Hepatic stellate cell (primary cell): ENCODE results near the gene TMEM266.

Source experiments
- DNase-seq: peaks from one replicate; pipeline ENCODE4 v3.0.0; 2011; ENCODE audit warnings: low spot score

TMEM266 gene

GRCh38 chr15:76134537-76134936 is 74.8 kb downstream of the TMEM266 start:
- no peak for DNase-seq

- no peak for DNase-seq
Measured at GRCh38 chr15:76135516-76135915, 75.7 kb downstream of the TMEM266 start.

DNA sequence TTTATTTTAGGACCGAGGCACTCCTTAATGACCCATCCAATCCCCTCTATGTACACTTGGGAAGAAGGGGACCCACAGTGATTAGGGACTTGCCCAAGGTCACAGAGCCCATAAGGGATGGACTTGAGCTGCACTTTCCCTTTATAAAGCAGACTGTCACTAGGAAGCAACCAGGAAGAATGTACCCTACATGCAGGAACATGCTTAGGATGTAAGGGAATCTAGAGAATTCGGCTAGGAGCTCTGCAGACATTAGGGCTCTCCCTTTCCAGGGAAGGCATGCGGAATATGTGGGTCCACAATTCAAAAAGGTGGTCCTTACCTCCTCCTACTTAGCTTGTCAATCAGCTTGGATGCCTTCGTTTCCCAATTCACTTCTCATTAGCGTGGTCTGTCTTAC is 78.7 kb downstream of the TMEM266 start:
- no peak for DNase-seq

DNA sequence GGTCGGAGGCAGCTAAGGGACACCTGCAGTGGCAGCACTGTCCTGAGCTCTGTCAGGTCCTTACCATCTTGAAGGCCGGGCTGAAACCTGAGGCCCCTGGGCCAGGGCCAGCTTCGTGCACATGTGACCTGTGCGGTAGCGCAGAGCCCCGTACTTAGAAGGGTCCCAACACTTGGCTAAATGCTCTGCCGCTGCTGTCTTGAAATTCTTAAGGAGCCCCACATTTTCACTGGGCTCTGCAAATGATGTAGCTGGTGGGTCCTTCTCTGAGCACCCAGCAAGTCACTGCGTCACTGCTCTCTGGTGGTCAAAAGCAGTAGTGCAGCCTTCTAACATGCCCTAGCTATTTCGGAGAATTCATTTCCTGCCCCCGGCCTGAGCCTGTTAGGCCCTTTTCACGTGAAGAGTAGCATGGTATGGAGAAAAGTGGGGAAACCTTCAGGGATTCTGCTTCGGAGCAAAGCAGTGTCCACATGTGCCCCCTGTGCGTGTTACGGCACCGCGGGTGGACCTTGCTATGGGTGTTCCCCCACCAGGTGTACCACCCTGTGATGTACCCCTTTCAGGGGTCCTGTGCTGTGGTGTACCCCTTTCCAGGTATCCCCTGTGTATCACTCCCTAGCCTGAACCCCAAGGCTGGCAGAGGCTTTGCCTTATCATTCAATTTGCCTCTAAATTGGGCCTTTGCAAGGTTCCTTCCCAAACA is 79.7 kb downstream of the TMEM266 start:
- DNase-seq, result peak; percentile 80

DNA sequence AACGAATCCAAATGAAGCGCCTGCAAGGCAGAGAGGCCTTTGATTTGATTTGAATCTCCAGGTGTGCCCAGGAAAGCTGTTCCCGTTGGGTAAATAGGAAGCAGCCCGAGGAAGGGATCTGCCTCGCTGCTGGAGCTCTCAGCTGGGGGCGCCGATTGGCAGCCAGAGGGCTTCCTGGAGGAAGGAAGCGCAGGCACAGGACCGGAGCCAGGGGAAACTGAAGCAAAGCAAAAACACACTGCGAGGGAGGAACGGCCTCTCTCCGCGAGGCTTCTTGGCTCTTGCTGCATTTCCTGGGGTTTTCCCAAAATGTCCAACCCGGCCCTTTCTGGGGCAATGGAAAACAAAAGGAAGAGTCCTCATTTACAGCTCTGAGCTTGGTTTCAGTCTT is 80.3 kb downstream of the TMEM266 start:
- DNase-seq, result no peak

- DNase-seq, result no peak
Measured at GRCh38 chr15:76146812-76147211, 87.0 kb downstream of the TMEM266 start.

DNA sequence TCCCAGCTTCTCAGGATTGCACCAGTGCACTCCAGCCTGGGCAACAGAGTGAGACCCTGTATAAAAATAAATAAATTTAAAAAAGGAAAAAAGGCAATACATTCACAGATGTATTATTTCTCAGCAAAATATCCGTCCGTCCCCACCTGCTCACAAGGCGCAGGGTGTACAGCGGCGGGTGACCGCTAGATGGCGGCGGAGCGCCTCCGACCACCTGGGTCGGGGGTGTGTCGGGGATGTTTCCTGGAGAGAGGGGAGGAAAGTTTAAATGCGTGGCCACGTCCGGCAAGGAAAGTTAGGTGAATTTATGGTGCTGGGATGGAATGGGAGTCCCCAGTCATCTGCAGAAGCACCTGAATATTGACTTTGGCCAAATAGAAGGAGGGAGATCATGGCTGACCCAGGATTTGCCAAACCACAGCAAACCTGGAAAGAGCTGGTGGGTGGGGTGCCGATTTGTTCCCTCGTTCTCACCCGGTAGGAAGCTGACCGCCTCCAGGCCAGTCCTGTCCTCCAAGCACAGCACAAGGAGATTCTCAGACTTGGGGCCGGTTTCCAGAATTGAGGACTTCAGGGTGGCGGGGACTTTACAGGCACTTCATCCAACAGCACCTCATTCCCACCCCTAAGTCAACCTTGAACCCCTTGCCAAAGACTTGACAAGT is 88.3 kb downstream of the TMEM266 start:
- DNase-seq, result peak; percentile 76

GRCh38 chr15:76149291-76149915 is 89.6 kb downstream of the TMEM266 start:
- peak; percentile 47 for DNase-seq

DNA sequence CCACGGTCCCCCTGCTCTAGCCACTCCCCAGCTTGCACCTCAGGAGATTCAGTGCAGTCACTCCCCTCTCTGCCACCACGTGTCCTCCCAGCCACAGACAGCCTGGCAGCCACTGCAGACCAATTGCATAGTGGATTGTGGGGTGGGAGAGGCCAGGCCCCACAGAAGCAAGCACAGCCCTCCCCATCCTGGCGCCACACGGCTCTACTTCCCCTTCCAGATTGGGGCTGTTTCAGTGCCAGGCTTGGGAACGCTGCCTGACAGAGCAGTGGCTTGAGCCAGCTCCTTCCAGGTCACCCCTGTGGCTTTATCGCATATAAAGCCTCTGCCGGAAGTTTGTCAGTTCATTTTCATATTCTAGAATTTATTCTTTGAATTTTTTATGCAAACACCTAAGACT is 90.7 kb downstream of the TMEM266 start:
- DNase-seq, result no peak

DNA sequence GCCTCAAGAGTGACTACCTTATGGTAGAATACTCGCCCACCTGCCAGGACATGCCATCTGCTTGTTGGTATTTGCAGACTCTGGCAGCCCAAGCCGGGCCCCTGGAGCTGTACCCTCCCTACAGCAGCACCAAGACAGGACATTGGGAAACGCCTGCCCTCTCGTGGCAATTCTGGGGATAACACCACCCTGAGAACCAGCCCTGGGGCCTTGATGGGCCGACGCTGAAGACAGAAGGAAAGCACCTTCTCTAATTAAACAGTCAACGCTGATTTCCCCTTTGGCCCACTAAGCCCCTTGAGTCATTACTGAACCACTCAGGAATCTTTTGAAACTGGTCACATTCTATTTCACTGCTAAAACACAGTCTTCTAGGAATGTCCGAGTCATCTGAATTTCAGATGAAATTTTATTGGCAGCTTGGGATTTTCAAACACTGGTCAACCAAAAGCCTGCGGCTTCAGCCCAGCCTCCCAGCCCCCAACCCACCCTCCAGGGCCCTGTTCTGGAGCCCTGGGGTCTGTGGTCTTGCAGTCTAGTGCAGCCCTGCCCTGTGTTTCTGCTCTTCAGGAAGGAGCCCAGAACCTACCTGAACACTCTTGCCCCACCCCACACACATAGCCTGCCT is 91.3 kb downstream of the TMEM266 start:
- peak; percentile 85 for DNase-seq

DNA sequence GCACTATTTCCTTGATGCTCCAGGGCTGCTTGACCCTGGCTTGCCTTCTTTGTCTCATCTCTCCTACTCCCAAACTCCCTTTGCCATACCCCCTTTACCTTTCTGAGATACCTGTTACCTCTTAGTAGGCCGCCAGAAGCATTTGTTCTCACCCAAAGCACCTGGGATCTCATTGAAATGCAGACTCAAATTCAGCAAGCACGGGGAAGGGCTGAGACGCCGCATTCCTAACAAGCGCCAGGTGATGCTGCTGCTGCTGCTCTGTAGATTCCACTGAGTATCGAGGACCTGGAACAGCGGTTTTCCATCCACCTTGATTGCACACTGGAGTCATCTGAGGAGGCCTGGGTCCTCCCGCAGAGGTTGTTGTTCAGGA is 91.8 kb downstream of the TMEM266 start:
- DNase-seq, result no peak

DNA sequence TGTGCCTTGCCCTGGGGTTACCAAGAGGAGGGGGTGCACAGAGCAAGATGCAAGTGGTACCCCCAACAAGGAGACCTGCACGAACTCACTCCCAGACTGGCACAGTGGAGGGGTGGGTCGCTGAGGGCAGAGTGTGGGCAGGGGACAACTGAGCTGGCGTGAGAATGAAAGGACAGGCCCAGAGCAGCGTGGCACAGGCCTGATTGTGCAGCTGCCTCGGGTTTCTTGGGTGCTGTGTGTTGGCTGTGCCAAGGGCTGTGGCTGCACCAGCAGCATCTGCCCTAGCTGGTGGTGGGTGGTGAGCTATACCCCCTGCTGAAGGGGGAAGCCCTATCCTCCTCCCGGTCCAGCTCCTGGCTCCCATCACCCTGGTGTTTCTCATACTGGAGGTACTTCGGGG is 92.4 kb downstream of the TMEM266 start:
- DNase-seq, result no peak

DNA sequence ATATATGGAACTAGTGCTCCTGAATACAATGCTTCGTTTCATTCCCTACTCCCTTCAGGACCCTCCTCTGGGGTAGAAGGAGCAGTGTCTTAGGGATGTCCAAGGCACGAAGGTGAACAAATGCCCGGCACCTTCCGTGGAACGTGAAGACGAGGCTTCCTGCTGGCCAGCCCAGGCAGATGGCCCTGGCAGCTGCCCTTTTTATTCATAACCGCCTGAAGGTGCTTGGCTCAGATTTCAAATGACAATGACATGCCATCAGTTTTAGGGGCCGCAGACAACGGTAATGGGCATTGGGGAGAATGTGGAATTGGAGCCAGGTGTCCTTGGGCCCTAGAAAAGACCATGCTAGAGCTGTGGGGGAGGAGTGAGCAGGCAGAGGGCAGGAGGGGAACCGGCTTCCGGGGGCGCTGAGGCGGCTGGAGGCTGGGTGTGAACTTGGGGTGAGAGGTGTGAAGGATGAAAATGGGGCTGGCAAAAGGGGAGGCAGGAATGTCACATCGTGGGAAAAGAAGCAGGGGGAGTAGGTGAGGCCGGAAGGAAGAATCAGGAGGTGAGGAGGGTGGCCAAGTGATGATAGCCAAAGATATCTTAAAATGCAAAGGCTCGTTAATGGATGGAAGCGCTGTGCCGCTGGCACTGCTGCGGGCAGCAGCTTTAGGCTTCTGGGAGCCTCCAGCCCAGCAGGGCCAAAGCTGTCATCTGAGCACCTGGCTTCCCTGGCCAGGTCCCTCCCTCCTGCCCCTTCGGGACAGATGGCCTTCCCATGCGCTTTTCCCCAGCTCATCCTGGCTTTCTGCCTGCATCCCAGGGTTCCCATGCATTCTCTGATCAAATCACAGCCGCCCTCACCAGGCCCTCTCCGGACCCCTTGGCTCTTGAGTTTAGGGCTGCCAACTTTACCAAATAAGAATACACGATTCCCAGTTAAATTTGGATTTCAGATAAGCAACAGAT is 93.7 kb downstream of the TMEM266 start:
- DNase-seq, result no peak

DNA sequence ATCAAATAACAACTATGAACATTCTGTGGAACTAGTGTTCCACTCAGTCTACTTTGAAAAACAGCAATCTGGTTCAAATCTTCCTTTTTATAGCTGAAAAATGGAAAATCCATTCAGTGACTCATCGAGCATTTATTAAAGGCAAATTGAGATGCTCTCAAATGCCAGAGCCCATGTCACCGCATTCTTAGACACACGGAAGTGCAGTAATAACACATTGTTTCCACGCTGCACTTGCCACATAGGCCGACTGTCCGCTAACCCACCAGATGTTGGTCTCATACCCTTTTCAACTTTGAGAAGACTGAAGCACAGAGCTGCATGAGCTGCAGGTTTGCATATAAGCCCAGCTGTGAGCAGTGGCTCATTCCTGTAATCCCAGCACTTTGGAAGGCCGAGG is 95.9 kb downstream of the TMEM266 start:
- no peak for DNase-seq

- no peak for DNase-seq
Measured at GRCh38 chr15:76158226-76158625, 98.4 kb downstream of the TMEM266 start.

- no peak for DNase-seq
Measured at GRCh38 chr15:76158815-76159214, 99.0 kb downstream of the TMEM266 start.

DNA sequence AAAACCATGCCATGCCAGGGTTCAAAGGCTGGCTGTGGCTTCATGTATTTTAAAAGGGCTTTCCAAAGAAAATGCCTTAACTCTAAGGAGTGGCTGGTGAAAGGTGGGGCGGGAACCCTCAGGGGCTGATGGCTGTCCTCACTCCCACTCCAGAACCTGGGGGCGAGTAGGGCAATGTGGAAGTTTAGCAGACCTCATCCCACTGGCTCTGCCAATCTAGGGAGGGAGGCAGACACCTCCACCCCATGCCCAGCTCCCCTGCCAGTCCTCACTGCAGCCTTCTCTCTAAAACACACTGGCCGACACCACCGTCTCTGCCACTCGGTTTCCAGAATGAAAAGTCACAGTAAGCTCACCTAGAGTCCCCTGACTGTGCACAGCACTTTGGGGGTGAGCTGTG is 99.5 kb downstream of the TMEM266 start:
- no peak for DNase-seq

GRCh38 chr15:76160426-76161152 is 100.8 kb downstream of the TMEM266 start:
- DNase-seq, result no peak

- DNase-seq, result no peak
Measured at GRCh38 chr15:76161153-76162035, 101.6 kb downstream of the TMEM266 start.

- DNase-seq, result no peak
Measured at GRCh38 chr15:76162036-76162398, 102.2 kb downstream of the TMEM266 start.
